Measurements from ENCODE around the gene RNF130.

- TF ChIP-seq CTCF (IDR thresholded peaks at IDR 0.05; ENCODE audit: low read length) (no peak), EZH2 (IDR thresholded peaks at IDR 0.05; ENCODE audit: borderline replicate concordance, low read length) (no peak)
Measured at GRCh38 chr5:180034564-180034963, 37.0 kb downstream of the RNF130 start.

All from OCI-LY1 (cell line).